Measurements from ENCODE around the gene SLC10A3. TPM values are rescaled to one million over a fixed set of nuclear protein-coding genes. Genes with fewer than 3 reads are reported as not detected.
A peak's percentile ranks its signal among the peaks of the same experiment; 100 is the strongest.

The SLC10A3 gene
- polyA plus RNA-seq, 3 donors: 25.3 to 33.1 (median 26.7) TPM

- peaks cover 3% of the 10 kb centered on the region for H3K79me2 ChIP-seq (ENCODE audit: insufficient read depth, low read length)
- H3K4me2 ChIP-seq (replicated peaks; ENCODE audit: extremely low read depth, low read length, poor library complexity, severe bottlenecking): no peak overlapping the region
- H3K9ac ChIP-seq (ENCODE audit: insufficient read depth, low read length, poor library complexity, severe bottlenecking): no peak overlapping the region
- no peak for TF ChIP-seq CTCF (IDR thresholded peaks at IDR 0.05)
- no peak overlapping the region for H2AFZ ChIP-seq (ENCODE audit: insufficient read depth, low read depth, low read length, poor library complexity, severe bottlenecking)
- Mint-ChIP-seq H3K27me3 (ENCODE audit: low read depth in 3 of 3) (peaks cover 0 to 12% (median 0%) of the 10 kb centered on the region in 3 donors), H3K4me1 (peaks cover 11% of the 10 kb centered on the region), H3K9me3 (peaks cover 0 to 39% (median 13%) of the 10 kb centered on the region in 7 donors), H3K4me3 (no peak overlapping the region), H3K36me3 (peaks cover 23 to 26% of the 10 kb centered on the region in 2 donors), H3K27ac (no peak overlapping the region)
- no peak overlapping the region for H3K4me3 ChIP-seq (replicated peaks in 1 of 3; ENCODE audit: low read depth in 2 of 3, low read length in 3 of 3)
- WGBS (ENCODE audit: insufficient coverage): 98% methylated on average over 7 of the region's 16 CpGs
- intact Hi-C loops (cut with micrococcal nuclease): no loop called here
- DNase-seq: no peak
- no peaks in the 10 kb centered on the region for H4K20me1 ChIP-seq (ENCODE audit: insufficient read depth, low read length)
- peaks cover 13 to 14% of the 10 kb centered on the region in 2 donors for H3K4me1 ChIP-seq (ENCODE audit: control insufficient read depth in 1 of 2, insufficient read depth in 2 of 2, low read length in 2 of 2)
- peaks cover 0 to 10% of the 10 kb centered on the region in 2 donors for H3K9me3 ChIP-seq (replicated peaks in 1 of 2; ENCODE audit: control insufficient read depth in 1 of 2, insufficient read depth in 1 of 2, low read length in 2 of 2)
- no peak overlapping the region for H3K27ac ChIP-seq (ENCODE audit: low read depth in 1 of 2, low read length in 2 of 2)
- H3K27me3 ChIP-seq (ENCODE audit: control insufficient read depth in 2 of 2, insufficient read depth in 2 of 2, low read length in 2 of 2): no peaks in the 10 kb centered on the region
- H3K36me3 ChIP-seq (replicated peaks in 1 of 2; ENCODE audit: control insufficient read depth in 1 of 2, insufficient read depth in 2 of 2, low read length in 2 of 2): peaks cover 0 to 16% of the 10 kb centered on the region in 2 donors
Measured at GRCh38 chrX:154512879-154513553, 22.6 kb upstream of the SLC10A3 start.

- Histone ChIP-seq H3K4me1 (ENCODE audit: control insufficient read depth in 1 of 2, insufficient read depth in 2 of 2, low read length in 2 of 2) (peaks cover 9 to 10% of the 10 kb centered on the region in 2 donors), H3K27ac (ENCODE audit: low read depth in 1 of 2, low read length in 2 of 2) (no peak overlapping the region), H3K4me2 (replicated peaks; ENCODE audit: extremely low read depth, low read length, poor library complexity, severe bottlenecking) (no peak overlapping the region), H3K27me3 (ENCODE audit: control insufficient read depth in 2 of 2, insufficient read depth in 2 of 2, low read length in 2 of 2) (no peaks in the 10 kb centered on the region), H2AFZ (ENCODE audit: insufficient read depth, low read depth, low read length, poor library complexity, severe bottlenecking) (no peak overlapping the region), H3K36me3 (replicated peaks in 1 of 2; ENCODE audit: control insufficient read depth in 1 of 2, insufficient read depth in 2 of 2, low read length in 2 of 2) (peaks cover 6 to 25% of the 10 kb centered on the region in 2 donors), H4K20me1 (ENCODE audit: insufficient read depth, low read length) (no peaks in the 10 kb centered on the region), H3K9me3 (replicated peaks in 1 of 2; ENCODE audit: control insufficient read depth in 1 of 2, insufficient read depth in 1 of 2, low read length in 2 of 2) (peaks cover 0 to 9% of the 10 kb centered on the region in 2 donors), H3K9ac (ENCODE audit: insufficient read depth, low read length, poor library complexity, severe bottlenecking) (no peak overlapping the region), H3K4me3 (replicated peaks in 1 of 3; ENCODE audit: low read depth in 2 of 3, low read length in 3 of 3) (no peak overlapping the region), H3K79me2 (ENCODE audit: insufficient read depth, low read length) (peaks cover 3% of the 10 kb centered on the region)
- H3K27ac Mint-ChIP-seq: peak overlapping the region in 3 of 7 donors; percentile 13 to 69 (median 32)
- H3K36me3 Mint-ChIP-seq: peaks cover 30 to 32% of the 10 kb centered on the region in 2 donors
- DNase-seq: no peak
- H3K27me3 Mint-ChIP-seq (ENCODE audit: low read depth in 3 of 3): peaks cover 0 to 6% (median 0%) of the 10 kb centered on the region in 3 donors
- H3K4me1 Mint-ChIP-seq: peaks cover 11% of the 10 kb centered on the region
- no peak for TF ChIP-seq CTCF (IDR thresholded peaks at IDR 0.05)
- no peak overlapping the region for H3K4me3 Mint-ChIP-seq
- intact Hi-C loops (cut with micrococcal nuclease): no loop called here
- peaks cover 0 to 36% (median 12%) of the 10 kb centered on the region in 7 donors for H3K9me3 Mint-ChIP-seq
- WGBS (ENCODE audit: insufficient coverage): 20% methylated on average over 1 of the region's 12 CpGs
Measured at GRCh38 chrX:154511761-154512160, 21.3 kb upstream of the SLC10A3 start.
